HEK293T (cell line): ENCODE results near the gene RASGRP3.

Source experiments
- ARNT ChIP-seq: fragments of 450-650 bp; IDR thresholded peaks from 2 replicates; pipeline ENCODE4 v1.6.1; 2017; ENCODE audit warnings: mild to moderate bottlenecking
- BHLHE40 ChIP-seq: fragments of 450-650 bp; IDR thresholded peaks from 2 replicates; pipeline ENCODE4 v1.6.1; 2016; ENCODE audit warnings: mild to moderate bottlenecking, moderate library complexity, borderline replicate concordance
- ELF4 ChIP-seq: fragments of 450-650 bp; IDR thresholded peaks from 2 replicates; pipeline ENCODE4 v1.6.1; 2017; ENCODE audit warnings: antibody characterized with exemption
- FOXA1 ChIP-seq: fragments of 450-650 bp; IDR thresholded peaks from 2 replicates; pipeline ENCODE4 v1.6.1; 2016; ENCODE audit warnings: mild to moderate bottlenecking
- FOXK2 ChIP-seq: fragments of 450-650 bp; IDR thresholded peaks from 2 replicates; pipeline ENCODE4 v1.6.1; 2016; ENCODE audit warnings: mild to moderate bottlenecking
- FOXM1 ChIP-seq: fragments of 450-650 bp; IDR thresholded peaks from 2 replicates; pipeline ENCODE4 v1.6.1; 2017; ENCODE audit warnings: mild to moderate bottlenecking, borderline replicate concordance
- HDGF ChIP-seq: fragments of 450-650 bp; IDR thresholded peaks from 2 replicates; pipeline ENCODE4 v1.6.1; 2017; ENCODE audit warnings: antibody characterized with exemption, borderline replicate concordance
- NFRKB ChIP-seq: fragments of 450-650 bp; IDR thresholded peaks from 2 replicates; pipeline ENCODE4 v1.6.1; 2016; ENCODE audit warnings: mild to moderate bottlenecking, moderate library complexity
- SP1 ChIP-seq: fragments of 450-650 bp; IDR thresholded peaks from 2 replicates; pipeline ENCODE4 v1.6.1; 2017
- SUZ12 ChIP-seq: fragments of 450-650 bp; IDR thresholded peaks from 2 replicates; pipeline ENCODE4 v1.6.1; 2016; ENCODE audit warnings: mild to moderate bottlenecking
- TARDBP ChIP-seq: fragments of 450-650 bp; IDR thresholded peaks from 2 replicates; pipeline ENCODE4 v1.6.1; 2016

DNA sequence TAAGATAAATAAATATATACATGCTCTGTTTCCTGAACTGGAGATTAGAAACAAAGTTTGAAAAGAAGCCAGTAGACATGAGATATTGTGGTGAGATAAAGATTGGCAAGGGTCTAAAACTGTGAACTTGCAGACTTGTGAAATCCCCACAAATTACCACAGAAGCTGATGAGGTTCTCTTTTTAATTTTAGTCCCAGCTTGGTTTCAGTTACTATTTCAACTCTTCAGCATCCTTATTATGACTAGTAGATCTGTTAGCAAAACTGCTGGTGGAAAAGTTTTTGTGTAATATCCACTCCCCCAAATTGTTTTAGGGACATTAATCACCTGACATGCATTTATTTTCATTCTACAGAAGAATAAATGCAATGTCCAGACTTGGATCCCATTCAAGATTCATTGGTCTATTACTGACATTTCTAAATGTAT lies 20.8 kb downstream of the RASGRP3 start:
- TF ChIP-seq FOXM1 (no peak), HDGF (no peak), SP1 (no peak), FOXK2 (no peak), ELF4 (no peak), BHLHE40 (no peak), ARNT (no peak), TARDBP (no peak), SUZ12 (no peak), FOXA1 (no peak), NFRKB (no peak)
